Smooth muscle cell (in vitro differentiated cells): ENCODE results near the gene SPOCK3. TPM values are rescaled to one million over a fixed set of nuclear protein-coding genes. Genes with fewer than 3 reads are reported as not detected.

Experiments used
- DNase-seq: peaks from one replicate; lab custom pipeline; 2025; ENCODE audit not compliant: unreplicated experiment; lab: John Stamatoyannopoulos, UW
- H2AFZ ChIP-seq: fragments of 200-600 bp; sonication (generic); 2 replicates; pipeline ENCODE4 v1.6.0; 2016; ENCODE audit warnings: antibody characterized with exemption, low read depth, mild to moderate bottlenecking
- H3F3A ChIP-seq: fragments of 200-600 bp; sonication (generic); 2 replicates; pipeline ENCODE4 v1.6.0; 2017; ENCODE audit warnings: antibody characterized with exemption, low read depth
- H3K27ac ChIP-seq: fragments of 200-600 bp; sonication (generic); 2 replicates; pipeline ENCODE4 v1.5.1; 2016; ENCODE audit warnings: low read depth, mild to moderate bottlenecking
- H3K27me3 ChIP-seq: fragments of 200-600 bp; sonication (generic); 2 replicates; pipeline ENCODE4 v1.6.1; 2016; ENCODE audit warnings: low read depth, mild to moderate bottlenecking
- H3K36me3 ChIP-seq: fragments of 200-600 bp; sonication (generic); 2 replicates; pipeline ENCODE4 v1.5.1; 2016; ENCODE audit warnings: low read depth
- H3K4me1 ChIP-seq: fragments of 200-600 bp; sonication (generic); 2 replicates; pipeline ENCODE4 v1.5.1; 2016; ENCODE audit warnings: low read depth
- H3K4me2 ChIP-seq: fragments of 200-600 bp; sonication (generic); 2 replicates; pipeline ENCODE4 v1.6.0; 2016; ENCODE audit warnings: mild to moderate bottlenecking
- H3K4me3 ChIP-seq: fragments of 200-600 bp; sonication (generic); 2 replicates; pipeline ENCODE4 v1.5.1; 2016; ENCODE audit warnings: mild to moderate bottlenecking
- H3K79me2 ChIP-seq: fragments of 200-600 bp; sonication (generic); 2 replicates; pipeline ENCODE4 v1.6.0; 2016; ENCODE audit warnings: low read depth, mild to moderate bottlenecking
- H3K9ac ChIP-seq: fragments of 200-600 bp; sonication (generic); 2 replicates; pipeline ENCODE4 v1.6.0; 2016; ENCODE audit warnings: low read depth
- H3K9me3 ChIP-seq: fragments of 200-600 bp; sonication (generic); replicated peaks from 2 replicates; pipeline ENCODE4 v1.5.1; 2016; ENCODE audit warnings: low read depth
- H4K20me1 ChIP-seq: fragments of 200-600 bp; sonication (generic); 2 replicates; pipeline ENCODE4 v1.6.0; 2016; ENCODE audit warnings: low read depth
- CTCF ChIP-seq: fragments of 200-600 bp; sonication (generic); IDR thresholded peaks from 2 replicates; pipeline ENCODE4 v1.5.1; 2017; ENCODE audit warnings: borderline replicate concordance, mild to moderate bottlenecking, antibody characterized with exemption; ENCODE audit not compliant: insufficient read depth, poor library complexity, severe bottlenecking
- WGBS: methylation state at CpG from one replicate; pipeline ENCODE4 v1.1.7; 2016; ENCODE audit warnings: low lambda C conversion rate; 5-methylcytosine and 5-hydroxymethylcytosine counted together
- polyA plus RNA-seq: library from polyadenylated mRNA; unstranded; fragments of >200 nt; fragmentation: Nextera tagmentation; extraction: Ambion mirVana; gene quantifications from 2 replicates; pipeline ENCODE4 v1.2.1, GENCODE V29; 2016
- total RNA-seq: library from RNA; depleted of rRNA; stranded (reverse); fragments of >200 nt; gene quantifications from 2 replicates; pipeline ENCODE4 v1.2.3, GENCODE V29; 2014

Gene SPOCK3
- total and polyA plus RNA-seq, 2 experiments from 2014 or later = 0.49 TPM; not detected in 1

GRCh38 chr4:166734797-166735196, 499.5 kb downstream of the SPOCK3 start:
- Histone ChIP-seq H3K36me3 (no peaks in the 10 kb centered on the region), H3K79me2 (no peaks in the 10 kb centered on the region), H2AFZ (no peak overlapping the region), H3K9me3 (no peaks in the 10 kb centered on the region), H3K27me3 (no peaks in the 10 kb centered on the region), H3F3A (no peaks in the 10 kb centered on the region), H3K4me1 (no peaks in the 10 kb centered on the region), H3K27ac (no peak overlapping the region), H3K9ac (no peak overlapping the region), H3K4me3 (no peak overlapping the region), H3K4me2 (no peak overlapping the region), H4K20me1 (no peaks in the 10 kb centered on the region)
- no peak for DNase-seq
- TF ChIP-seq CTCF = no peak
- 94% methylated on average over 3 of the region's 3 CpGs for WGBS

- H3K36me3 ChIP-seq = no peaks in the 10 kb centered on the region
- H3F3A ChIP-seq = no peaks in the 10 kb centered on the region
- no peak overlapping the region for H3K27ac ChIP-seq
- H3K9ac ChIP-seq = no peak overlapping the region
- TF ChIP-seq CTCF = no peak
- H3K27me3 ChIP-seq = no peaks in the 10 kb centered on the region
- no peaks in the 10 kb centered on the region for H4K20me1 ChIP-seq
- H3K4me1 ChIP-seq = no peaks in the 10 kb centered on the region
- H2AFZ ChIP-seq = no peak overlapping the region
- H3K79me2 ChIP-seq = no peaks in the 10 kb centered on the region
- DNase-seq = no peak
- no peaks in the 10 kb centered on the region for H3K9me3 ChIP-seq
- H3K4me3 ChIP-seq = no peak overlapping the region
- WGBS = 91% methylated on average over 3 of the region's 3 CpGs
- no peak overlapping the region for H3K4me2 ChIP-seq
These were observed 500.6 kb downstream of the SPOCK3 start for GRCh38 chr4:166733686-166734085.

GRCh38 chr4:166726832-166727231, 507.5 kb downstream of the SPOCK3 start:
- DNase-seq = no peak
- no peak overlapping the region for H2AFZ ChIP-seq
- 94% methylated on average over 5 of the region's 5 CpGs for WGBS
- no peak overlapping the region for H3K4me2 ChIP-seq
- no peaks in the 10 kb centered on the region for H3K4me1 ChIP-seq
- H3F3A ChIP-seq = no peaks in the 10 kb centered on the region
- H4K20me1 ChIP-seq = no peaks in the 10 kb centered on the region
- H3K36me3 ChIP-seq = no peaks in the 10 kb centered on the region
- no peak overlapping the region for H3K27ac ChIP-seq
- no peaks in the 10 kb centered on the region for H3K79me2 ChIP-seq
- no peak overlapping the region for H3K9ac ChIP-seq
- no peak for TF ChIP-seq CTCF
- H3K9me3 ChIP-seq = no peaks in the 10 kb centered on the region
- no peaks in the 10 kb centered on the region for H3K27me3 ChIP-seq
- H3K4me3 ChIP-seq = no peak overlapping the region

- H2AFZ ChIP-seq = no peak overlapping the region
- no peaks in the 10 kb centered on the region for H3K36me3 ChIP-seq
- H3K27me3 ChIP-seq = no peaks in the 10 kb centered on the region
- no peak overlapping the region for H3K9ac ChIP-seq
- no peaks in the 10 kb centered on the region for H3K9me3 ChIP-seq
- no peak for TF ChIP-seq CTCF
- no peak overlapping the region for H3K4me3 ChIP-seq
- DNase-seq = no peak
- no peaks in the 10 kb centered on the region for H3F3A ChIP-seq
- H3K27ac ChIP-seq = no peak overlapping the region
- H3K4me2 ChIP-seq = no peak overlapping the region
- no peaks in the 10 kb centered on the region for H4K20me1 ChIP-seq
- 100% methylated on average over 1 of the region's 1 CpG for WGBS
- H3K79me2 ChIP-seq = no peaks in the 10 kb centered on the region
- no peaks in the 10 kb centered on the region for H3K4me1 ChIP-seq
These were observed 509.9 kb downstream of the SPOCK3 start for GRCh38 chr4:166724369-166724768.
